HG02884 (cell line): ENCODE data around the gene SEPSECS.

ENCODE experiments used
- ATAC-seq: cut with Tn5 transposase; IDR thresholded peaks from one replicate; pipeline ENCODE4 v1.9.1; 2021; ENCODE audit warnings: mild to moderate bottlenecking, moderate library complexity; ENCODE audit not compliant: unreplicated experiment

The SEPSECS gene

DNA sequence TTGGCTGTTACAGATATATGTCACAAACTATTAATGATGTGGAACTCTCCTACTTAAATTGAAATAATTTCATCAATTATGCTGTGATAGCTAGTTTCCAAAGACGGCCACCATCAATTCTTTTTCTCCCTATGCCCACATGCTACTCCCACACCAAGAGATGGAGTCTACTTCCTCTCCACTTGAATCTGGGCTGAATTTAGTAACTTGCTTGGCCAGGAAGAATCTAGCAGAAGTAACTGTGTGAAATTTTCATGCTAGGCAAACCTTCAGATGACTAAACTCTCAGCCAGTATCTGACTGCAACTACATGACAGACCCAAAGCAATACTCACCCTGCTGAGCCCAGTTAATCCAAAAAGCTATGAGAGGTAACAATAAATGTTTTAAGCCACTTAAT, 3.2 kb downstream of the SEPSECS start:
- no peak for ATAC-seq

DNA sequence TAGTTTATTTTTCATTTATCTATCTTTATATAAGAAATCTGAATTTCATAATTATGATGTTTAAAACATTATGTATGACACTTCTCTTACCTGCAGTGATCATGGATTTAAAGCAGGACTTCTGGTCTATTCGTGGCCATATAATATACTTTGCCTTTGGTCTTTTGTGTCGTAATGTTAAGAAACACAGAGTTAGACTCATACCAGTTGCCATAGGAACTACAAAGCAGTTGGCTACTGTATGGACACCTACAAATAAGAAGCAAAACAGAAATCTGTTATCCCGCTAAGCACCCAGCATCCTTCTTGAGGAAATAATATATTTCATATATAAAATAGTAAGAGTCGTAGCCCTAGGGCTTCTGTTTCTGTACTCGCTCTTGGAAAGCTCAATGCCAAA, 4.3 kb downstream of the SEPSECS start:
- ATAC-seq = no peak

DNA sequence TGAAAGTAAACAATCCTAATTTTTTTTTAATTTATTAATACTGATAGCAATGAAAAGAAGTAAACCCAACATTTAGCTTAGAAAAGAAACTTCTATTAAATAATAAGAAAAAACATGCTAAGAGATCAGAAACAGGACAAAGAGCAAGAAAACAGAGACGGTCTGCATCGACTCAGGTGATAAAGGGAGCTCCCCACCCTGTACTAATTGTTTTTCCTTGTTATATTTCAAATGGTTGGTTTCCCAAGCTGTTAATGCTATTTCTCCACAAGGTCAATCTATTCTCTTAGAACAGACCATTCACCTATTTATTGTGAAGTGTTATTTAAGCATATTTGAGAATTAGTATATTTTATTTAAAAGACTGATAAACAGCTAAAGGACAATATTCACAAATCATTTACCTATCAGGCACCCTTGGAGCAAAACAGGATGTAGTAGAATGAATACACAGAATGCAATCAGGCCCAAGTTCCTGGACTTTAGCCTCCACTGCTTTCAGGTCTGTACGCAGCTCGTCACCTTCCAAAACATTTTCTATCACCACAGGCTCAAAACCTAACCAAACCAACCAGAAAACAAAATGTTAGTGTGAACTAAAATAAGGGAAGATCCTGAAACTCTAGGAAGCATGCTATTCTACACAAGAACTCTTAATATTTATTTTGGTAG, 5.5 kb downstream of the SEPSECS start:
- no peak for ATAC-seq

DNA sequence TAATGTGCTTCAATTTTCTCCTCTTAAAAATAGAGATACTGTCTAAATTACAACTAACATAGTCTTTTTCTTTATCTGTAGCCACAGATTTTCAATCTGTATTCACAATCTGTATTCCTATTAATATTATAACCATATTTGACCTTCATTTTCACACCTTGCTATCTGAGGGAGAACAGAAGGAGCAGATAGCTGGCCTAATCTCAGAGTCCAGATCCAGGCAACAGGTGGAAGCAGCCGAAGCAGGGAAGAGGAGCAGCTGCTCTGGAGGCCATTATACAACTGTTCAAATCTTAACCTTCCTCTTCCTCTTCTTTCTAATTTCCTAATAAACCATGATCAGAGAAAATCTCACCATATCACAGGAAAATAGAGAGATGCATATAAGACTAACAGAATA, 14.2 kb downstream of the SEPSECS start:
- ATAC-seq = no peak

DNA sequence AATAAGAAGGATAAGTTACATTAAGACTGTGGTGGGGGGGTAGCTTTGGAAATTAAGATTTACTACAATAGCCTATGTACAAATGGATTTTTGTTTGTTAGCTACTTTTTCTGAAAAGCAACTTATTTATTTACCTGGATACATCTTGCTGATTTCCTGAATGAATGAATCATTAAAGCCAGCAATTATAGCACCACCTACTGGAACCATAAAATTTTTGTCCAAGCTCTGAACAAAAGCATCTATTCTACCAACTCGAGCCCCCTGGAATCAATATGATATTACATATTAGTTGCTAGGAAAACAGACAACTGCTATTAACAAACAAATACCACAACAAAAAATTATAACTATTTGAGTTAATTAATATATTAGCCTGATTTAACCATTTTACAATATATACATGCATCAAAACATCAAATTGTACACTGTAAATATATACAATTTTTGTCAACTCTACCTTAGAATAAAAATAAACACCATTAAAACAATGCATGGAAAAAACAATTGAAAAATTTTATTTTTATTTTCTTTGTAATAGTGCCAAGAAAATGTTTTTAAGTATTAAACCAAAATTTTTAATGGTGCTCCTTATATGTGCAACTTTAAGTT, 15.3 kb downstream of the SEPSECS start:
- no peak for ATAC-seq

DNA sequence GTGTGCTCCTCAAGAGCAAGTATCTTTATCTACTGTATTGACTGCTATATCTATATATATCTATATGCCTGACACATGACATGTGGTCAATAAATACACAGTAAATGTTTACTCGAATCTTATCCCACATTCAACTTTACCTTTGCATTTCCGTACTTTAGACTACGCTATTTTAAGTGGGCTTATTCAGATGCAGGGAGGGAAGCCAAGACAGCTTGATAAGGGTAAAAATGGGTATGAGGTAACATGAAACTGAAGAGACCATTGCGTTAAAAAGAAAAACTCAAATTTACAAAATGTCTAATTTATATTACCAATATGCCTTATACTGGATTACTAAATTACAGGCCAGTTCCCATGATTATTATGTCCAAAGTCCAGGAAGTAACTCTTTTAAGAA, 17.8 kb downstream of the SEPSECS start:
- no peak for ATAC-seq

DNA sequence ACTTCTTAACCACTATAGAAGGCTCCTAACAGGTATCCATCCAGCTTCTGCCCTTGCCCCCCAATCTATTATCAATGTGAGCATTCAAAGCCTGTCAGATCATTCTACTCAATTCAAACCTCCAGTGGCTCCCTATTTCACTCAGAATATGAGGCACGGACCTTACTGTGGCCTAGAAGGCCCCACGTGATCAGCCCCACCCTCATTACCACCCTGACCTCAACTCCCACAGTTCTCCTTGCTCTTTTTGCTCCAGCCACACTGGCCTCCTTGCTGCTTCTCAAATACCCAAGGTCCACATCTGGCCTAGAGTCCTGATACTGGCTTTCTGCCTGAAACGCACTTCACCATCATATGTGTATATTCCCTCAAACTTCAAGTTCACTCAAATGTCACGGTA, 18.7 kb downstream of the SEPSECS start:
- no peak for ATAC-seq

DNA sequence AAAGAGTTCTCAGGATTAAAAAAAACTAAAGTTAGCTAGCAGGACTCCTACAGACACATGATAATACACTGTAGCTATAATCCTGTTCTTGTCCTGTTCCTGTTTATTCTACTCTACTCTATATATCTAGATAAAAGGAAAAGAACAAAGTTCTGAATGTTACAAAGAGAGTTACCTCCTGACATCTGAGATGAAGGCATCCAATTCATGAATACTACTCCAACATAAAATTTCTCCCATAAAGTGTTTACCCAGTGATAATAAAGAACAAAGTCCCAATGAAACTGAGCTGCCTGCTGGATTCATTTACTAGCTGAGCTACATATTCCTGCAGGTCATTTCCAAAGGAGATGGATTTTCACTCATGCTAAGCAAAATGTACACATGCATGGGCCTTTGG, 27.1 kb downstream of the SEPSECS start:
- ATAC-seq = no peak

DNA sequence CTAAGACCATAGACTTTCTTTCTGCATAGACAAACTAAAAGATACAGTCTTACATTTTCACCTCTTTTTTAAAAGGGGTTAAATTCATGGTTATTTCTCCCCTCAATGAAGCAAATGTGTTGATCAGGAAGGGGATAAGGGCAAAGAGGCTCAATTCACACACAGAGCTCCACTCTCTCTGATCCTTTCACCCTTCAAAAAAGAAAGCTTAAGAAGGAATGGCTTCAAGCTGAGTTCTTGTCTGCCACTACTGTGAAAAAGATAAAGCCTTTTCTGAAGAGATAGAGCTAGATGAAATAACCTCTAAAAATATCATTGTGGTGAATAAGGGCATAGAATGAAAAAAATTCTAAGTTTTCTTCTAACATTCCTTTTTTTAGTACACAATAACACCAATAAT, 28.3 kb downstream of the SEPSECS start:
- ATAC-seq = no peak

DNA sequence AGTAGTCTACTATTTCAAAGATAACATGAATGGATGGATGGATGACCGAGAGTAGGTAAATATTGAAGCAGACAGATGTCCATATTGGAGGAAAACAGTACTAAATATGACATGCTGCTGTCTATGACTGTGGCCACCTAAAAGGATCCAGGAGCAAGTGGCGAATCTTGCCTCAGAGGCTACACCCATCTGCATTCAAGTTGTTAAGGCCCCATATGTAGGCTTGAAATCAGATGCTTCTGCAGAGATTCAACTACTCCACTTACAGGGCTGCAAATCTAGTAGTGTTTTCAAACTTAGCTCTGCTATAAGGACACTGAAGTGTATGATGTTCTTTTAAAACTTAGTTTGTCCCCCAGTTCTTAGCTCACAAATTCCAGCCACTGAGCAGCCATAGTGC, 28.9 kb downstream of the SEPSECS start:
- ATAC-seq = no peak

DNA sequence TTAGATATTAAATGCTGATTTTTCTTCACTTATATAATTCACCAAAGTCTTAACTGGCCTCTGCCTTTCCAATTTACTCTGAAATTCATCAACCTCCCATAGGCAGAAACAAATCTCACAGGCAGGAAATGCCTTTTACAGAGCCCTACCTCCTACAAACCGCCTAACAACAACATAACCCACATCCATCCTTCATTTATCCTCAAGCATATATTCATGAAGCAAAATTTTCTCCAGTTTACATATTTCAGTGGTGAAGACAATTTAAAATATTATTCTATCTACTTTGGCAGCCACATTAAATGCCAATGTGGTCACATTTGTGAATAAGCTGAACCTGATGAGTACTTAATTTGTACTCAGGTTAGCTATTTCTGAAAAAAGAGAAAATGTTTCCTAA, 30.3 kb downstream of the SEPSECS start:
- ATAC-seq = no peak

DNA sequence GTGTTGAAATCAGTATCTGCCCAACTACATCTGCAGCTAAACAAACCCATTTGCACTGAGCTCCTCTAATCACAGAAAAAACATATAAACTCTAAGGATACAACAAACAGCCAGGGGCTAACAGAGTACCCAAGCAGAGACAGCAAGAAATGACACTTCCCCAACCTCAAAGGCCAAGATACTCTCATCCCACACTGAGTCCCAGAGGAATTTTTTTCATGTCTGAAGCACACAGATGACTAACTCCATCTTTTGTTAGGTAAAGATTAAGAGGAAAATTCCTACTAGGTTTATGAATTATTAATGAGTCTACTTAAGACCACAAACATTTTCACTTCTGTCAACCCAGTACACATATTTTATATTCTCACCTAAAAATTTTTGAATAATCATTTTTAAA, 31.6 kb downstream of the SEPSECS start:
- ATAC-seq = no peak

DNA sequence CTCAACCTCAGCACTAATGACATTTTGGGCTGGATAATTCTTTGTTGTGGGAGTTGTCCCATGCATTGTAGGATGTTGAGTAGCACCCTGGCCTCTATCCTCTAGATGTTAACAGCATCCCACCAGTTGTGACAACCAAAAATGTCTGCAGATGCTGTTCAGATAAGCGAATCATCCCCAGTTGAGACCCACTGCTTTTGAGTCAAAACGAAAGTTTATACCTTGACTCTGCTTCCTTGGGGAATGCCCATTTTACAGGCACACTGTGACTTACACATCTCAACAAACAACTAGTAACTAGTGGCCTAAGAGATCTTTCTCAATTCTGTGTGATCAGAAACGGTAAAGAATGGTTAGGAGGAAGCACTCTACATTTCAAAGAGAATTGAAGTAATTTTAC, 37.0 kb downstream of the SEPSECS start:
- ATAC-seq = peak; percentile 99

DNA sequence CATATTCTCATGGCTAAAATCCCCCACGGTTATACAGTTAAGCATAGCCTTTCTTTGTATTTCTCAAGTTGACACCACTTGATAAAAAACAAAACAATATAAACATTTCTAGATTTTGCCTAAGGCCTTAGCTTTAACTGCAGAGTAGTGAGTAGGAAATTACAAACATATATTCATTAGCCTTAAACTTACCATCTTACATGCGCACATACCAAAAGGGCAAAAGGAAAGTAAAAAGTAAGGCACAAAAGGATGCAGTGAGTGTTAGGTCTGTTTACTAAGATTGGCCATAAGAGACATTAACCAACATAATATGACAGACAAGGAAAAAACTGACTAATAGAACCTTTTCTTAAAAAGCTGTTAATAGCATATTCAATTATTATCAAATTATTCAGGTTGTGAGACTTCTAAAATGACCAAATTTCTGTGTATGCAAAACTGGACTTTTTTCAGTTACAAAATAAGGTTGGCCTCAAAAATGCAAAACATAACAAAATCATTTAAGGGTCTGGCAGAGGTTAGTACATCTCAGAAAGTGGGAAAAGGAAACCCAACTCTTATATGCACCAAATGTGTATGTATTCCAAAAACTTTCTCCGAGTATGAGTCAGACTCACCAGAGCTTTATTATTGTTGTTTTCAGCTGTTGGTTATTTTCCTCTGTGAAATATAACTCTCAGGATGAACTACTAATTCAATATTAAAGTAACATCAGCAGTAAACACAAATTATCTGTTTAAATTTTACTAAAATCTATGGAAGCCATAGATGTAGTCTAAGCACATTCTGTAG, 39.9 kb downstream of the SEPSECS start:
- no peak for ATAC-seq

DNA sequence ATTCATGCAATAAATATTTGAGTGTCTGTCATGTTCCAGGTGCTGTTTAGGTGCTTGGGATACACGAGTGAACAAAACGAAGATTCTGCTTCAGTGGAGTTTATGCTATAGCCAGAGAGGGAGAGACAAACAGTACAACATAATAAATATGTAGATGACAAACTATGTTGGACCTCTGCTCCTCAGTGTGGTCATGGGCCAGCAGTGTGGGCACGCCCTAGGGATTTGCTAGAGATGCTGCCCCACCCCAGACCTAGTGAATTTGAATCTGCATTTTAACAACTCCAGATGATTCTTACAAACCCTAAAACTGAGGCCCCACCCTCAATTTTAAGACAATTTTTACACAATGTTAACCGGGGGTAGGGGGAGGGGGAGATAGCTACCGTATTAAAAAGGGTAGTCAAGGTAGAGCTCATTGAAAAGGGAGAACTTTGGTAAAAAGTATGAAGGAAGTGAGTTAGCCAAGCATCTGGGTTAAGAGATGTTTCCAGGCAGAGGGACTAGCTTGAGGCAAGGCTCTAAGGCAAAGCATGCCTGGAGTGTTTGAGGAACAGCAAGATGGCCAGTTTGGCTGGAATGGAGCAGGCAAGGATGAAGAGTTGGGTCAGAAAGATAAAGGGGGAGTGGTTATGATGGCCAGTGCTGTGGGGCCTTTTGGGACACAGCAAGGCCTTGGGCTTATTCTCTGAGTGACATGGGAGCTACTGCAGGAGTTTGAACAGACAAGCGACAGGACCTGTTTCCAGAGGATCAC, 42.4 kb downstream of the SEPSECS start:
- no peak for ATAC-seq

DNA sequence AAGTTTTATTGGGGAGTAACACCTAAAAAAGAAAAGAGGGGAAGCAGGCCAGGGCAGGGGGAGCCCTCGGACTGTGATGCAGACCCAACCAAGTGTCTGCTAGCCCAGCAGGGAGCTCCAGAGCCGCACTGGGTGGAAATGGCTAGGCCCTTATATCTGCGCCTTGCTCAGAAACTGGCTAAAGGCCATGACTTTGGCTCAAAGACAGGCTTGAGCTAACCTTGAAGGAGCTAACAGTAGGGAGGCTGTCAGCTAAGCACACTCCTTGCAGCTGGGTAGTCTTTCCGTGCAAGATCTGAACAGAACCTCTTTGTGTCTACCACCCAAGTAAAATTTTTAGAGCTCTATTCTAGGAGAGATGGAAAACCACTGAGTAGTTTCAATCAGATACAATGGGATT, 43.0 kb downstream of the SEPSECS start:
- no peak for ATAC-seq

DNA sequence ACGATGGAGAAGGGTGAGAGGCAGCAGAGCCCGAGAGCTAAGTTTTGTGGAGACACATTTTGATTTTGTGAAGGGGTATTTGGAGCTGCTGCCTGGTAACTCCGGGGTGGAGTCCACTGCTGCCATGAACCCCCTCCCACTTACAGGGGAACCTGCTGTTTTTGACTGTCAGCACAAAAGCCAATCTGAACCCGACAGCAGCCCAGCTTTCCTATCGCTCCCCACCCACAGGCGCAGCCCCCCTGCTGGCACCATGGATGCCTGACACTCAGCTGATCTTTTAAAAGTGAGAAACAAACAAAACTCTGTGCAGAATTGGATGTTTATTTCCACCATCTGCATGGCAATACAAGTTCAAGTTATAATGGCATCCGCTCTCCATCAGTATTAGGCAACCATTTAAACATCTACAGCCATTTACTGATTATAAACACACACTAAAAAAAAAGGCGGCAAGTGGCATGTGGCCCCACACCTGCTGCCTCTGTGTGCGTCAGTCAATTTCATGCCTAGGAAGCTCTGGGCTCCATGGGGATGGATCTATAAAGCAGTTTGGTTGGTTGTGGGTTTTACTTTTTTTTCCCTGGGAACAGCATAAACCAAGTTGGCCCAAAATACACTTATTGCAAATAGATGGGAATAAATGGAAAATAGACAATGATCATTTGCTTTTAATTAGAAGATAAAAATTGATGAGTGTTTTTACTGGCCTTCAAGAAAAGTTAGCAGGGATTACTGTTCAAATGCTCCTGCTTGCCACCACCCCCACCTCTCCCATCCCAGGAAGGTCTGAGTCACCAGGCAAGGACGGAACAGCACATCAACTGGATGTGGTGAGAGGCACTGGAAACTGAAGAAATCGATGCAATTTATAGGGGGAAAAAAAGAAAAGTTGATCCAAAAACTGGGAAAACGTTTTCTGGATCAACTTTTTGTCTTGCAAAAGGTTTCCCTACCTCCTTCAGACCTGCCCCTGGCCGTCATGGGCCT, 46.0 kb downstream of the SEPSECS start:
- ATAC-seq = no peak

DNA sequence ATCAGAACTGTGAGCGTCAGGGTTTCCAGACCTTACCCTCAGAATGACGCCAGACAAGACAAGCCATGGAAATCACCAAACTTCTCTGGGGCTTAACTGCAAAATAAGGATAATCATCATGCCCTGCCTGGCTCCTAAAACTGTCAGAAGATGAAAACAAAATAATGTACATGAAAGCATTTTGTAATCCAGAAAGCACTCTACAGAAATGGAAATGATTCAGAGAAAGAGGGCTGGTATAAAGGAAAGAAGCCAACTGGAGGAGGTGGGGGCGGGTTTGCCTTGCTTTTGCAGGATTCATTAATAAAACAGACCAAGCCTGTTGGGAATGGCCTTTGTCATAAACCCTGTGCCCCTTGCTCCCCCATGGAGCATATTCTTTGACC, 47.3 kb downstream of the SEPSECS start:
- ATAC-seq = no peak

DNA sequence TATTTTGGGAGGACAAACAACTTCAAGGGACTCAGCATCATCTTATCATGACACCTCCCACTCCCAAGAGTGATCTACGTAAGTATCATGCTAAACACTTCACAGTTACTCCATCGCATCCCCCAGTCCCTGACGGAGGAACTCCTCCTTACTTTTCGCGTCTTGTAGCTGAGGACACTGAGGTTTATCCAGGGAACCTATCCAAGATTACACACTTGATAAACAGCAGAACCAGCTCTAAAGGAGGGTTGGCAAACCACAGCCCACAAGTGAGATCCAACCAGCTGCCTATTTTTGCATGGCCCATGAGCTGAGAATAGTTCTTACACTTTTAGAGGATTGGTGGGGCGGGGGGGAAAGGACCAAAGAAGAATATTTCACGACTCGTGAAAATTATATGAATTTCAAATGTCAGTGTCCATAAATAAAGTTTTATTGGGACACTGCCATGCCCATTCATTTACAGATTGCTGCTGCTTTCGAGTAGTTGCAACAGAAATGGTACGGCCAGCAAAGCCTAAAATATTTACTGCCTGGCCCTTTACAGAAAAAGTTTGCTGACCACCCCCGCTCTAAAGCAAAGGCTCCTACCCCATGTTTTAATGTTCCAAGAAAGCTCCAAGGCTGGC, 47.8 kb downstream of the SEPSECS start:
- no peak for ATAC-seq

DNA sequence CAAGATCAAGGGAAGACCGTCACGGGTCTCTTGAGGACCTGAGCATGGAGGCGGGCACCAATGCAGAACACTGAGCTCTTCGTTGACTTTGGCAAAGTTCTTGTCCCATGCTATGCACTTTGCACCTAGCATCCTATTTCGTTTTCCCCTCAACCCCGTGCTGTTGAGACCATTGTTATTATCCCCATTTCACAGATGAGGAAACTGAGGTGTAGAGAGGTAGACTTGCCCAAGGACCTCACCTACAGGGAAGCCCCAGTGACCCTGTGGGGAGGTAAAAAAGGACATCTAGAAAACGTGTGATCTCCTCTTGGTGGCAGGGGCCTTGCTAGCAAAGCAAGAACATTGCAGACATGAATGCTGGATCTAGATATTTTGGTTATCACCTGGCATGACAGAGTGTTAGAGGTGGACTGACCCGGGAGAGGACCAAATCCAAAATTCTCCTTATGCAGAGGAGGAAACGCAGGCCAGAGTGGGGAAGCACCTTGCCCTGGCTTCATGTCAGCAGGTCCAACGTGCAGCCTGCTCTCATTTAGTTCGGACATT, 48.5 kb downstream of the SEPSECS start:
- no peak for ATAC-seq
